HepG2 (cell line): ENCODE results near the gene GGCT. TPM values are rescaled to one million over a fixed set of nuclear protein-coding genes. Genes with fewer than 3 reads are reported as not detected.

Source experiments
- ELF4 ChIP-seq: sonication (generic); formaldehyde crosslinking; IDR thresholded peaks from 2 replicates; pipeline ENCODE4 v1.5.0; 2020; ENCODE audit warnings: missing genetic modification reagents, mild to moderate bottlenecking, moderate library complexity, borderline replicate concordance
- EZH2 ChIP-seq: conservative IDR thresholded peaks from 2 replicates; pipeline ENCODE4 v1.6.1; 2012; ENCODE audit warnings: mild to moderate bottlenecking, low read depth, low read length, moderate library complexity
- NCOA2 ChIP-seq: sonication (generic); formaldehyde crosslinking; IDR thresholded peaks from 2 replicates; pipeline ENCODE4 v1.8.0; 2022; ENCODE audit warnings: inconsistent platforms
- NFKB2 ChIP-seq: sonication (generic); formaldehyde crosslinking; IDR thresholded peaks from 2 replicates; pipeline ENCODE4 v1.4.0; 2020; ENCODE audit warnings: missing genetic modification reagents, borderline replicate concordance
- PPARG ChIP-seq: conservative IDR thresholded peaks from 2 replicates; pipeline ENCODE4 v1.6.1; 2016; ENCODE audit warnings: missing biosample characterization, missing genetic modification reagents
- SAFB2 ChIP-seq: sonication (generic); formaldehyde crosslinking; IDR thresholded peaks from 2 replicates; pipeline ENCODE4 v1.5.1; 2020; ENCODE audit warnings: missing genetic modification reagents, low read depth, mild to moderate bottlenecking, borderline replicate concordance
- SSRP1 ChIP-seq: IDR thresholded peaks from 2 replicates; pipeline ENCODE4 v1.6.1; 2016; ENCODE audit warnings: control low read depth
- STAT6 ChIP-seq: sonication (generic); formaldehyde crosslinking; IDR thresholded peaks from 2 replicates; pipeline ENCODE4 v1.4.0; 2020; ENCODE audit warnings: missing genetic modification reagents, mild to moderate bottlenecking, borderline replicate concordance
- TBX2 ChIP-seq: sonication (generic); formaldehyde crosslinking; IDR thresholded peaks from 2 replicates; pipeline ENCODE4 v1.5.0; 2020; ENCODE audit warnings: missing genetic modification reagents, mild to moderate bottlenecking, borderline replicate concordance
- THAP9 ChIP-seq: sonication (generic); formaldehyde crosslinking; IDR thresholded peaks from 2 replicates; pipeline ENCODE4; 2020; ENCODE audit warnings: missing genetic modification reagents, mild to moderate bottlenecking, borderline replicate concordance
- ZBTB3 ChIP-seq: sonication (generic); formaldehyde crosslinking; IDR thresholded peaks from 2 replicates; pipeline ENCODE4 v1.4.0; 2020; ENCODE audit warnings: low read depth, mild to moderate bottlenecking, moderate library complexity, missing genetic modification reagents, borderline replicate concordance
- ZBTB43 ChIP-seq: sonication (generic); formaldehyde crosslinking; conservative IDR thresholded peaks from 2 replicates; pipeline ENCODE4 v1.4.0; 2020; ENCODE audit warnings: missing genetic modification reagents
- ZKSCAN5 ChIP-seq: sonication (generic); formaldehyde crosslinking; IDR thresholded peaks from 2 replicates; pipeline ENCODE4 v1.5.1; 2020; ENCODE audit warnings: mild to moderate bottlenecking, missing genetic modification reagents
- ZMAT3 ChIP-seq: sonication (generic); formaldehyde crosslinking; conservative IDR thresholded peaks from 2 replicates; pipeline ENCODE4 v1.7.0; 2021; ENCODE audit warnings: missing genetic modification reagents
- ZNF230 ChIP-seq: sonication (generic); formaldehyde crosslinking; IDR thresholded peaks from 2 replicates; pipeline ENCODE4 v1.4.0; 2020; ENCODE audit warnings: mild to moderate bottlenecking, missing genetic modification reagents
- ZNF317 ChIP-seq: sonication (generic); formaldehyde crosslinking; IDR thresholded peaks from 2 replicates; pipeline ENCODE4 v1.5.0; 2020; ENCODE audit warnings: mild to moderate bottlenecking, missing genetic modification reagents
- ZNF746 ChIP-seq: sonication (generic); formaldehyde crosslinking; IDR thresholded peaks from 2 replicates; pipeline ENCODE4 v1.8.0; 2022; ENCODE audit warnings: mild to moderate bottlenecking, missing genetic modification reagents
- ZNF781 ChIP-seq: sonication (generic); formaldehyde crosslinking; IDR thresholded peaks from 2 replicates; pipeline ENCODE4 v1.5.1; 2020; ENCODE audit warnings: borderline replicate concordance, mild to moderate bottlenecking, missing genetic modification reagents; ENCODE audit errors: not compliant biosample characterization
- ZNF784 ChIP-seq: sonication (generic); formaldehyde crosslinking; IDR thresholded peaks from 2 replicates; pipeline ENCODE4 v1.5.1; 2020; ENCODE audit warnings: missing genetic modification reagents, mild to moderate bottlenecking, borderline replicate concordance
- ZNF878 ChIP-seq: sonication (generic); formaldehyde crosslinking; IDR thresholded peaks from 2 replicates; pipeline ENCODE4 v1.8.1; 2023; ENCODE audit warnings: mild to moderate bottlenecking, missing genetic modification reagents, moderate library complexity
- polyA plus RNA-seq, 8 experiments: library from polyadenylated mRNA; depleted of rRNA in 3 of 8; stranded (reverse) in 7 of 8; unstranded in 1 of 8; fragments of >200 nt; fragmentation: Illumina TruSeq in 4 of 8; extraction: Trizol in 4 of 8; gene quantifications; 2 replicates each; pipeline versions ENCODE4 v1.2.1 to v1.2.3, GENCODE V29; 2011 to 2016; ENCODE audit warnings: low read depth in 4 of 8, missing spikeins in 1 of 8, mixed read lengths in 1 of 8; ENCODE audit not compliant: insufficient read depth in 1 of 8
- total RNA-seq, 5 experiments: library from RNA; depleted of rRNA; stranded (reverse); fragments of >200 nt; fragmentation: Illumina TruSeq; extraction: Trizol; gene quantifications; 2 replicates each; pipeline ENCODE4 v1.2.3, GENCODE V29; 2016; ENCODE audit warnings: low read depth in 1 of 5

Gene GGCT
- total and polyA plus RNA-seq, 2 of the 13 experiments (the other 11 are each of a cell fraction or from before 2014, with no cell fraction given): 19.5 to 78.3 TPM

- TF ChIP-seq PPARG (CRISPR knock-in tag) (no peak), SAFB2 (peak; percentile 11; the same call in 1 of the 2 replicates), ZKSCAN5 (CRISPR knock-in tag) (no peak), ZNF317 (CRISPR knock-in tag) (peak; percentile 63; the same call in 1 of the 2 replicates), ZNF784 (no peak), ELF4 (CRISPR knock-in tag) (0 out of 2 replicates have a peak, but pooled peaks have one; percentile 45), THAP9 (CRISPR knock-in tag) (peak; percentile 60; the same call in 1 of the 2 replicates), ZNF781 (CRISPR knock-in tag) (peak; percentile 75), ZNF230 (0 out of 2 replicates have a peak, but pooled peaks have one; percentile 68), SSRP1 (CRISPR knock-in tag) (0 out of 2 replicates have a peak, but pooled peaks have one; percentile 69), NFKB2 (CRISPR knock-in tag) (peak; percentile 43; the same call in 1 of the 2 replicates), ZBTB43 (CRISPR knock-in tag) (no peak), ZBTB3 (CRISPR knock-in tag) (no peak), ZNF746 (CRISPR knock-in tag) (0 out of 2 replicates have a peak, but pooled peaks have one; percentile 50), TBX2 (CRISPR knock-in tag) (peak; percentile 76), EZH2 (no peak), ZNF878 (CRISPR knock-in tag) (no peak; the same call in 1 of the 2 replicates), NCOA2 (CRISPR knock-in tag) (no peak), ZMAT3 (0 out of 2 replicates have a peak, but pooled peaks have one; percentile 51), STAT6 (peak; percentile 3; the same call in 1 of the 2 replicates)
These were observed at the start of gene GGCT (continued) for GRCh38 chr7:30504301-30505173.
